ENCODE results near the gene INPP5B. TPM values are rescaled to one million over a fixed set of nuclear protein-coding genes. Genes with fewer than 3 reads are reported as not detected.

INPP5B gene
- total and polyA plus RNA-seq, 9 of the 15 experiments (the other 6 are each of a cell fraction or from before 2014, with no cell fraction given), result 14.1 to 28.7 (median 20.9) TPM

DNA sequence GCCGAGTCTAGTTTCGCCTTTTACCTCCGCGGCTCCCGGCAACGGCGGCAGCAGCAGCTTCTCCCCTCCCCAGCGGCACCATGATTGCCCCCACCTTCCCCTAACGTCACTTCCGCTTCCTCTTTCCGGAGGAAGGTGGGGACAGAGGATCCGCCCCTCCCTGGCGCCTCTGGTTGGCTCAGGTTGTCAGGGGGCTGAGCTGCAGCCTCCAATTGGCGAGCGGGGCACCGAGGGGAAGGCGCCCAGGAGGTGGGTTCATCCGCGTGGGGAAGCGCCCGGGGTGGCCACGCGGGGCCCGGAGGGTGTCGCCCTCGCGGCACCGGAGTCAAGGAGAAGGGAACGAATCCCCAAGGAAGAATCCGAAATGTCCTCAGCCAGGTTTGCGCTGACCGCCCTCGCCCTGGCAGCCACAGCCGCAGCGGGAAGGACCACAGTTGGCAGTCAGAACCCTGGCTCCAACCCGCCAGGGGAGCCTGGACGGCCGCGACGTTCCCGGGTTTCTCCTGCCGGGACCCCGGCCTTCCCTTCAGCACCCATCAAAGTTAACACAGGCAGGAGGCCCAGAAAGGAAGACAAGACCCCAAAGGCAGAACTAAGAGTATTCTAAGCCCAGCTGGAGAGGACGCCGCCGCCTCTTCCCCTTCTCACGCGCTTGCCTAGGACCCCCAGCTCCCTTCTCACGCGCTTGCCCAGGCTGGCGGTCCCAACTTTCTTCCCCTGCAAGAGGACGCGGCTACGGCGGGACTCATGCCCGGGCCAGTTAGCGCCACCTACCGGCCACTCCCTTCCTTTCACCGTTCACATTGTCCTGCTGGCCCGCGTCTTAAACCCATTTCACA lies 87.1 kb downstream of the INPP5B start, which contains the start of gene MTF1 (continued):
- TF ChIP-seq, protein P1, sequence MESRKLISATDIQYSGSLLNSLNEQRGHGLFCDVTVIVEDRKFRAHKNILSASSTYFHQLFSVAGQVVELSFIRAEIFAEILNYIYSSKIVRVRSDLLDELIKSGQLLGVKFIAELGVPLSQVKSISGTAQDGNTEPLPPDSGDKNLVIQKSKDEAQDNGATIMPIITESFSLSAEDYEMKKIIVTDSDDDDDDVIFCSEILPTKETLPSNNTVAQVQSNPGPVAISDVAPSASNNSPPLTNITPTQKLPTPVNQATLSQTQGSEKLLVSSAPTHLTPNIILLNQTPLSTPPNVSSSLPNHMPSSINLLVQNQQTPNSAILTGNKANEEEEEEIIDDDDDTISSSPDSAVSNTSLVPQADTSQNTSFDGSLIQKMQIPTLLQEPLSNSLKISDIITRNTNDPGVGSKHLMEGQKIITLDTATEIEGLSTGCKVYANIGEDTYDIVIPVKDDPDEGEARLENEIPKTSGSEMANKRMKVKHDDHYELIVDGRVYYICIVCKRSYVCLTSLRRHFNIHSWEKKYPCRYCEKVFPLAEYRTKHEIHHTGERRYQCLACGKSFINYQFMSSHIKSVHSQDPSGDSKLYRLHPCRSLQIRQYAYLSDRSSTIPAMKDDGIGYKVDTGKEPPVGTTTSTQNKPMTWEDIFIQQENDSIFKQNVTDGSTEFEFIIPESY (CRISPR knock-in tag; IDR thresholded peaks at IDR 0.05), result no peak; the same call in 1 of the 2 replicates
- no peak for TF ChIP-seq RBM34 (IDR thresholded peaks at IDR 0.05; ENCODE audit: borderline replicate concordance, insufficient read depth, low read length)
- TF ChIP-seq SMAD1 (IDR thresholded peaks at IDR 0.05; ENCODE audit: low read depth, low read length, partially characterized antibody), result no peak
- peak; percentile 99 for TF ChIP-seq POLR2G (IDR thresholded peaks at IDR 0.05; ENCODE audit: low read depth, low read length)
- TF ChIP-seq, protein P2, sequence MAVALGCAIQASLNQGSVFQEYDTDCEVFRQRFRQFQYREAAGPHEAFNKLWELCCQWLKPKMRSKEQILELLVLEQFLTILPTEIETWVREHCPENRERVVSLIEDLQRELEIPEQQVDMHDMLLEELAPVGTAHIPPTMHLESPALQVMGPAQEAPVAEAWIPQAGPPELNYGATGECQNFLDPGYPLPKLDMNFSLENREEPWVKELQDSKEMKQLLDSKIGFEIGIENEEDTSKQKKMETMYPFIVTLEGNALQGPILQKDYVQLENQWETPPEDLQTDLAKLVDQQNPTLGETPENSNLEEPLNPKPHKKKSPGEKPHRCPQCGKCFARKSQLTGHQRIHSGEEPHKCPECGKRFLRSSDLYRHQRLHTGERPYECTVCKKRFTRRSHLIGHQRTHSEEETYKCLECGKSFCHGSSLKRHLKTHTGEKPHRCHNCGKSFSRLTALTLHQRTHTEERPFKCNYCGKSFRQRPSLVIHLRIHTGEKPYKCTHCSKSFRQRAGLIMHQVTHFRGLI (CRISPR knock-in tag; IDR thresholded peaks at IDR 0.05), result no peak
- TF ChIP-seq RBM25 (IDR thresholded peaks at IDR 0.05; ENCODE audit: low read depth, low read length, severe bottlenecking), result peak; percentile 81
- no peak; the same call in 1 of the 2 replicates for TF ChIP-seq ZNF41 (CRISPR knock-in tag; conservative IDR thresholded peaks at IDR 0.05)
- TF ChIP-seq, protein P3, sequence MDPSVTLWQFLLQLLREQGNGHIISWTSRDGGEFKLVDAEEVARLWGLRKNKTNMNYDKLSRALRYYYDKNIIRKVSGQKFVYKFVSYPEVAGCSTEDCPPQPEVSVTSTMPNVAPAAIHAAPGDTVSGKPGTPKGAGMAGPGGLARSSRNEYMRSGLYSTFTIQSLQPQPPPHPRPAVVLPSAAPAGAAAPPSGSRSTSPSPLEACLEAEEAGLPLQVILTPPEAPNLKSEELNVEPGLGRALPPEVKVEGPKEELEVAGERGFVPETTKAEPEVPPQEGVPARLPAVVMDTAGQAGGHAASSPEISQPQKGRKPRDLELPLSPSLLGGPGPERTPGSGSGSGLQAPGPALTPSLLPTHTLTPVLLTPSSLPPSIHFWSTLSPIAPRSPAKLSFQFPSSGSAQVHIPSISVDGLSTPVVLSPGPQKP (CRISPR knock-in tag; IDR thresholded peaks at IDR 0.05), result no peak
- TF ChIP-seq ZNF232 (CRISPR knock-in tag; IDR thresholded peaks at IDR 0.05), result no peak
- TF ChIP-seq ZNF146 (CRISPR knock-in tag; IDR thresholded peaks at IDR 0.05; ENCODE audit: unreplicated experiment), result no peak
- TF ChIP-seq, protein P4, sequence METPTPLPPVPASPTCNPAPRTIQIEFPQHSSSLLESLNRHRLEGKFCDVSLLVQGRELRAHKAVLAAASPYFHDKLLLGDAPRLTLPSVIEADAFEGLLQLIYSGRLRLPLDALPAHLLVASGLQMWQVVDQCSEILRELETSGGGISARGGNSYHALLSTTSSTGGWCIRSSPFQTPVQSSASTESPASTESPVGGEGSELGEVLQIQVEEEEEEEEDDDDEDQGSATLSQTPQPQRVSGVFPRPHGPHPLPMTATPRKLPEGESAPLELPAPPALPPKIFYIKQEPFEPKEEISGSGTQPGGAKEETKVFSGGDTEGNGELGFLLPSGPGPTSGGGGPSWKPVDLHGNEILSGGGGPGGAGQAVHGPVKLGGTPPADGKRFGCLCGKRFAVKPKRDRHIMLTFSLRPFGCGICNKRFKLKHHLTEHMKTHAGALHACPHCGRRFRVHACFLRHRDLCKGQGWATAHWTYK (CRISPR knock-in tag; IDR thresholded peaks at IDR 0.05), result peak; percentile 67
- TF ChIP-seq, protein P5, sequence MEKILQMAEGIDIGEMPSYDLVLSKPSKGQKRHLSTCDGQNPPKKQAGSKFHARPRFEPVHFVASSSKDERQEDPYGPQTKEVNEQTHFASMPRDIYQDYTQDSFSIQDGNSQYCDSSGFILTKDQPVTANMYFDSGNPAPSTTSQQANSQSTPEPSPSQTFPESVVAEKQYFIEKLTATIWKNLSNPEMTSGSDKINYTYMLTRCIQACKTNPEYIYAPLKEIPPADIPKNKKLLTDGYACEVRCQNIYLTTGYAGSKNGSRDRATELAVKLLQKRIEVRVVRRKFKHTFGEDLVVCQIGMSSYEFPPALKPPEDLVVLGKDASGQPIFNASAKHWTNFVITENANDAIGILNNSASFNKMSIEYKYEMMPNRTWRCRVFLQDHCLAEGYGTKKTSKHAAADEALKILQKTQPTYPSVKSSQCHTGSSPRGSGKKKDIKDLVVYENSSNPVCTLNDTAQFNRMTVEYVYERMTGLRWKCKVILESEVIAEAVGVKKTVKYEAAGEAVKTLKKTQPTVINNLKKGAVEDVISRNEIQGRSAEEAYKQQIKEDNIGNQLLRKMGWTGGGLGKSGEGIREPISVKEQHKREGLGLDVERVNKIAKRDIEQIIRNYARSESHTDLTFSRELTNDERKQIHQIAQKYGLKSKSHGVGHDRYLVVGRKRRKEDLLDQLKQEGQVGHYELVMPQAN (IDR thresholded peaks at IDR 0.05; ENCODE audit: borderline replicate concordance), result peak; percentile 98
- TF ChIP-seq DNMT1 (IDR thresholded peaks at IDR 0.05), result peak; percentile 98
- TF ChIP-seq ZNF212 (CRISPR knock-in tag; IDR thresholded peaks at IDR 0.05), result no peak
- TF ChIP-seq SIX5 (IDR thresholded peaks at IDR 0.05; ENCODE audit: borderline replicate concordance in 1 of 2, insufficient read depth in 1 of 2, low read depth in 1 of 2, low read length in 2 of 2), result no peak
- peak in 1 of 2 experiments; percentile 25; a peak in 1 of 4 replicates for TF ChIP-seq CSDE1 (IDR thresholded peaks at IDR 0.05)
- no peak for TF ChIP-seq ELF4 (CRISPR knock-in tag; IDR thresholded peaks at IDR 0.05)
- TF ChIP-seq TBL1XR1 (IDR thresholded peaks at IDR 0.05; ENCODE audit: low read length in 2 of 2), result no peak
- TF ChIP-seq EWSR1 (IDR thresholded peaks at IDR 0.05; ENCODE audit: borderline replicate concordance, low read depth, partially characterized antibody), result no peak

Data from K562 (cell line).